Cardiac fibroblast (primary cell): ENCODE measurements around the gene SH3TC1.

ENCODE experiments used
- DNase-seq, 2 donors: peaks; one replicate each; pipeline versions ENCODE4 v3.0.0 to v3.0.0-alpha.2; 2010; ENCODE audit warnings: low read depth in 2 of 2
- H3K4me3 ChIP-seq, 2 donors: replicated peaks in 1 of 2; 1 replicate in 1 of 2; 2 replicates in 1 of 2; pipeline ENCODE4 v1.5.1; 2011; ENCODE audit warnings: low read depth in 2 of 2, low read length in 2 of 2, mild to moderate bottlenecking in 2 of 2, moderate library complexity in 1 of 2
- CTCF ChIP-seq: IDR thresholded peaks from one replicate; pipeline ENCODE4 v1.5.1; 2011; ENCODE audit warnings: low read depth, mild to moderate bottlenecking, low read length, inconsistent platforms

Gene SH3TC1

GRCh38 chr4:8207314-8207713 is 8.2 kb downstream of the SH3TC1 start:
- H3K4me3 ChIP-seq: no peak overlapping the region
- DNase-seq: no peak
- TF ChIP-seq CTCF: no peak

GRCh38 chr4:8208565-8208964 is 9.5 kb downstream of the SH3TC1 start:
- DNase-seq: no peak
- H3K4me3 ChIP-seq: no peak overlapping the region
- TF ChIP-seq CTCF: no peak

- H3K4me3 ChIP-seq: no peak overlapping the region
- no peak for TF ChIP-seq CTCF
- DNase-seq: no peak
These were observed 10.2 kb downstream of the SH3TC1 start for GRCh38 chr4:8209181-8209874.

- H3K4me3 ChIP-seq: no peak overlapping the region
- no peak for TF ChIP-seq CTCF
- DNase-seq: no peak
These were observed 10.9 kb downstream of the SH3TC1 start for GRCh38 chr4:8210010-8210409.

GRCh38 chr4:8210616-8211015 is 11.5 kb downstream of the SH3TC1 start:
- TF ChIP-seq CTCF: no peak
- no peak overlapping the region for H3K4me3 ChIP-seq
- no peak for DNase-seq

- no peak overlapping the region for H3K4me3 ChIP-seq
- DNase-seq: no peak
- TF ChIP-seq CTCF: no peak
These were observed 12.2 kb downstream of the SH3TC1 start for GRCh38 chr4:8211251-8211650.
